IPS-18c (cell line): Measurements from ENCODE around the gene NXPE1.

Experiments
- H3K4me3 ChIP-seq: 2 replicates; pipeline ENCODE4 v1.7.0; 2013; ENCODE audit warnings: low read depth, mild to moderate bottlenecking, low read length, moderate library complexity; ENCODE audit not compliant: insufficient read depth
- H3K9me3 ChIP-seq: one replicate; pipeline ENCODE4 v1.6.1; 2013; ENCODE audit warnings: mild to moderate bottlenecking, low read length, moderate library complexity; ENCODE audit not compliant: control insufficient read depth, insufficient read depth

The NXPE1 gene

DNA sequence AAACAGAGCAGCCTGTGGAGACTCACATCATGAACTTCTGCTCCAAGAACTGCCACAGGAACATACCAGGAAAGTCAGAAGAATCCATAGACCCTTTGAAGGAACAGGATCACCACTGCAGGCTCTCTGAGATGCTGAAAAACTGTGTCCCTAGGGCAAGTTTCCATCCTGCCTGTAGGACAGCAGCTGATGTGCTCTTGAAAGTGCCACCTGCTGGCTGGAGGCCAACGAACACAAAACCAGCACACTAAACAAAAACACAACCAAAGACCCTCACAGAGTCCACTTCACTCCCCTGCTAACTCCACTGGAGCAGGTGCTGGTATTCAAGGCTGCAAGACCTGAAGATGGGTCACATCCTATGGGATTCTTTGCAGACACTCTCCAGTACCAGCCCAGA, 12.0 kb upstream of the NXPE1 start:
- Histone ChIP-seq H3K4me3 (no peak overlapping the region), H3K9me3 (no peaks in the 10 kb centered on the region)

DNA sequence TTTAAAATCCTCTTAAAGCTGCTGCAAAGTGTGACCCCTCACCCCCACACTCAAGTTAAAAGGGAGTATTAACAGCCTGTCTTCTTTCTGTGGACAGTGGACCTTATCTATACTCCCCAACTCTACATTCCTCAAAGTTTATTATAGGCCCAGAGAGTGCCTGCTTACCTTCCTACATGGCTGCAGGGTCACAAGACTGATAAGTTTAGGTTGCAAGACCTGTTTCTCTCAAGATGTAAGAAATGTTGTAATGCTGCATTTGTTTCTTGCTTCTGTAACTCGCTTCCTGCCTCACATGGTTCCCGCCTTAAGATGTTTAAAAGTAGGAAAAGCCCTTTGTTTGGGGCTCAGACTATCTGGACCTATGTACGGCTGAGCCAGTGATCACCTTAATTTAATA, 10.1 kb upstream of the NXPE1 start:
- Histone ChIP-seq H3K9me3 (no peaks in the 10 kb centered on the region), H3K4me3 (no peak overlapping the region)

DNA sequence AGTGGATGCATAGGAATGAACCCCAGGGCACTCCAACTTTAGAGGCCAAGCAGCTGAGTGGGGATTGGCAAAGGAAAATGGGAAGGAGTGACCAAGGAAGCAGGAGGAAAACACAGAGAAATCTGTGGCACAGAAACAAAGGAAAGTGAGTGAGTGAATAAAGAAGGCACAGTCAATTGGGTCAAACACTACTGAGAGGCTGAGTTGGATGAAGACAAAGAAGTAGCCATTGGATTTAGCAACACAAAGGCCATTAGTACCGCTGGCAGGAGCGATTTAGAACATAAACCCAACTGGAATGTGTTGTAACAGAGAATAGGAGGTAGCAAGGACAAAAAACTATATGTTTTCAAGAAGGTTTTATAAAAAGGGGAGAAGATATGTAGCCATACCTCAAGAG, 6.6 kb upstream of the NXPE1 start:
- Histone ChIP-seq H3K9me3 (no peaks in the 10 kb centered on the region), H3K4me3 (no peak overlapping the region)

DNA sequence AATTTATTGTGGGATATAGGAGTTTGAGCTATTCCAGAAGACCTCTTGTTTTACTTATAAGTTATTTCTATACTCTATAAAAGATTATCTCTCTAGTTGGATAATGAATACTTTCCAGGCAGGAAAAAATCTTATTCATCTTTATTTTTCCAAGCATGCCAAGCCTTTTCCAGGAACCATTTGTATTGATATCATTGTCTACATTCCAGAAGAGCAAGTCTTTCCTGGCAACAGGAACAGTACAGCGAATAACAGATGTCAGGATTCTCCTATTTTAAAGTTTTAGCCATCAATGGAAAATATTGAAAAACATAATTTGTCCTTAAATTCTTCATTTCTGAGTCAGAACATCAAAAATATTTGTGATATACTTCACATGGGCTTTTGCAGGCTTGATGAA, 5.2 kb upstream of the NXPE1 start:
- Histone ChIP-seq H3K9me3 (no peaks in the 10 kb centered on the region), H3K4me3 (no peak overlapping the region)

DNA sequence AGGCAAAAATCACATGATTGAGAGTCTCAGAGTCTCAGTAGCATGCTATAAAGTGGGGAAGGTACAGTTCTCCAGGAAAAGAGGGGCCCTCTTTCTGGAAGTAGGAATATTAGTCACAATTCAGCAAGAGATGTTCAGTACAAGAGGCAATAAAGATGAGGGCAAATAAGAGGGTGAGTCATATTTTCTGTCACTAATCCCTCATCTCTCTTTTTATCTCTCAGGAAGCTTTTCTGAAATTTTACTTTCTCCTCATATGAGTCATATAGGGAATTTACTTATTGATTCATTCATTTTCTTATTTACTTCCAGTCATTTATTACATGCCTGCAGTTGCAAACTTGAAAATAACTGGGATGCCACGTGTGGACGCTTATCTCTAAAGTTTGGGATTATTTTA, 3.4 kb upstream of the NXPE1 start:
- Histone ChIP-seq H3K4me3 (no peak overlapping the region), H3K9me3 (no peaks in the 10 kb centered on the region)

DNA sequence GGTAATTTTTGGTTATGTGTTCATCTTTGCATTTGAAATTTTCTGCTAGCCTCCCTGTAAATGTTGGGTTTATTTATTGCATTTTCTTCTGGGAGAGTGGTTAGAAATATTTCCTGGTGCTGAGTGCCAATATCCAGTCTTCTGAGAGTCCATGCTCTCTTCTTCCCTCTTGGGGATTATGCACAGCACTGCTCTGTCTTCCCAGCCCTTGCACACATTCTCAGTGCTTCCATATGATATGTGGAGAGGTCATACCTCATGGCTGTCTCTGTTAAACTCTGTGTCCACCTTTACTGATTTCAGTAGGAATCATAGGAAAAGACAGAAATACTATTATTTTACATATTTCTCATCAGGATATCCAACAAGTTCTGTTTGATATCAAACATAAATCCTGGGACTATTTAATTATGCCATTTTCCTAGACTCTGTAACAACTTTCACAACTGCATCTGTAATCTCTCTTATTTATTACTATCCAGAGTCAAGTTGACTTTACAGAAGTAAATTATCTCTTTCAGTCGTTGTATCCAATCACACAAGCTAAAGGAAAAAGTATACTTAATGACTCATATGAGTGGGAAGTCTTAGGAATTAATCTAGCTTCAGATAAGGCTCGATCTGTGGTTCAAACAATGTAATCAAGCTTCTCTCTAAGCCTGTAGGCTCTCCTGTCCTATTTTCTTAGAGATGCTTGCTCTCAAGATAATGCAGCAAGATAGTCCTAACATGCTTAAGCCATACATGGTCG, 2.7 kb upstream of the NXPE1 start:
- Histone ChIP-seq H3K4me3 (no peak overlapping the region), H3K9me3 (no peaks in the 10 kb centered on the region)

DNA sequence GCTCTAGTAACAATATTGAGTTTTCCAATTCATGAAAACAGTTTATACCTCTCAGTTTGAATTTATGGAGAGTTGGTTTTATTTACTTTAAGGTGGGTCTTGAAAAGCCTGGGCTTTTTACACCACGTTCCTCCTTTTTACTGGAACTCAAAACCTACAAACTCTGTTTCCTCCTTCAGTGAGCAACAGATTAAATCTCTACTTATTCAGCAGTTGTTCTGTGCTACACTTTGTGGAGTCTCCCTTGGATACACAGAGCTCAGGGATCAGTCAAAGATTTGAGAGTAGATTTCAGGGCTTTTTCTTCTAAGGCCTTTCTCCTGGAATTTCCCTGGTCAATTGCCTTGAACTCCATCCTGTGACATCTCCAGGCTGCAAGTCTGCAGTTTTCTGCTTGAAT, 3.5 kb downstream of the NXPE1 start:
- H3K9me3 ChIP-seq: no peaks in the 10 kb centered on the region
- H3K4me3 ChIP-seq: no peak overlapping the region

DNA sequence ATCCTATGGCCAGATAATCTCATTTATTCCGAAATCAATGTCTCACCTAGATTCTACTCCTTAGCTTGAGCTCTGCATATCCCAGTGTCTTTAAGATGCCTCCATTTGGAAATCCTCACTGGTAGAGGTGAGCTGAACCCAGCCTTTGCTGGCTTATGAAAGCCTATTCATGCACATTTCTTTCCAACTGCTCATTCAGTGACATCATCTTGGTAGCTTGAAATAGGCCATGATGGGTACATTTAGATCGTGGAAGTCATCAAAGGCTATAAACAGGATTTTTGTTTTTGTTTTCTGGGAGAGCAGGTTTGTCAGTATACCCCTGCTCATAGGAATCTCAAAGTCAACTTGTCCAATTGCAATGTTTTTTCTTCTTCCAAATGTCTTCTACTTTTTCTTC, 6.0 kb downstream of the NXPE1 start:
- no peak overlapping the region for H3K4me3 ChIP-seq
- no peaks in the 10 kb centered on the region for H3K9me3 ChIP-seq

DNA sequence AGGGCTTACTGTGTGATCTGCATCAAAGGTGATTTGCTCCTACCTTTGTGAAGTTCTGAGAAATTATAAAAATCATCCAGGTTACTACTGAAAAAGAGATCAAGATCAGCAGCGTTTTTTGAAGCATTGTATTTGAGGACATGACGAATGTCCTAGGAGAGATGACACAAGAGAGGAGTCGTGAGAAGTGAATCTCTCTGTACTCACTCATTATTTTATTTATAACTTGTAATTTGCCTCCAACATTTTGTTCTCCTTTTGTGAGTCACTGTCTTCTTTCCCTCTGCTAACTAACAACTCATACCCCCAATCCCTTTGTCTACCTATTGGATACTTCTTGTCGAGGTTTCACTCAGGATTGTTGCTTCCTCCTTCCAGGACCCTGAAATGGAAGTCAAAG, 8.6 kb downstream of the NXPE1 start:
- no peak overlapping the region for H3K4me3 ChIP-seq

DNA sequence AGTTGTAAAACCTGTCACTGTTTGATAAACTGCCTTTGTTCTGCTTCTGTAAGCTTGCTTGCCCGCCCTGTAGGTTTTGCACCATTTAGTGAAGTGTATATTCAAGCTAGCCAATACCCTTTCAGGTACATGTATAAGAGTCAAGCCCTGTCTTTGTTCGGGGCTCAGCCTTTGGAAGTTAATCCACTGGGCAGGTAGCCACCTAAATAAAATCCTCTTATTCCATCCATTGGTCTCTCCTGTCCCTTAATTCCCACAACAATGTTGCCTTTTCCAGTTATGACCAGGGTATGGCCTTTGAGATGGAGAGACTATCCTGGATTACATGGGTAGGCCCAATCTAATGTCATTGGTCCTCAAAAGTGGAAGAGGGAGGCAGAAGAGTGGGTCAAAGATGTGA, 34.0 kb downstream of the NXPE1 start:
- Histone ChIP-seq H3K4me3 (no peak overlapping the region), H3K9me3 (peaks cover 3% of the 10 kb centered on the region)

More for the DNA sequence above, 8.6 kb downstream of the NXPE1 start:
- H3K9me3 ChIP-seq: no peaks in the 10 kb centered on the region

DNA sequence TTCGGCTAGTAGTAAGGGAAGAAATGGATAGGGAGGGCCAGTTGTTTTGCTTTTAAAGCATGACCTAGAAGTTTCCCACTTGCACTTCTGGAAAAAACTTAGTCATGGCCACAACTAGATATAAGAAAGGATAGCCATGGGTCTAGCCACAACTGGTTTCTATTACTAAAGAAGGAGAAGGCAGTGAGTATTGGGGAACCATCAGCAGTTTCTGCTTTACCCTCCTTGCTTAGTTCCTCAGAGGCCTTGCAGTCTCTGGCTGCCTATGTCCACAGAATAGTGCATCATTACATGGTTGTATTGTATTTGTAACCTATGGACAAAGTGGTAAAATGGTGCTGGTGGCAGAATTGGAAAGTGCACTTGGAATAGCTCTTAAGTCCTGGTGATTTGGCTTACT, 35.6 kb downstream of the NXPE1 start:
- Histone ChIP-seq H3K9me3 (peaks cover 3% of the 10 kb centered on the region), H3K4me3 (no peak overlapping the region)

DNA sequence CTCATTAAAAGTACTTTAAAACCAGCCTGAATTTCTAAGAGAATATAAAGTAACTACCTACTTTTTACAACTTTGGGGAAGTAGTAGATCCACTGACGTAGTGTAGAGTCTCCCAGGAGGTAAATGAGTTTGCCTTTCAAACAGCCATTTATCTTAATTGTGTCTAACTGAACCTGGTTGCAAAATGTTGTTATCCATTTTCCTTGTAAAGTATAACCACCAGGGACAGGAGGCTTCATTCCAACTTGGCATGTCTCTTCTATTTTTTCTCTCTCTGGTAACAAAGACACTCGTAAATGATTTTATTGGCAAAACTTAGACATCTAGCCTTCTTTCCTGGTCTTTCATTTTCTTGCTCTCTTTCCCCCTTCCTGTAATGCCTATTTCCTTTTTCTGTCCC, 36.9 kb downstream of the NXPE1 start:
- Histone ChIP-seq H3K4me3 (no peak overlapping the region), H3K9me3 (peaks cover 3% of the 10 kb centered on the region)

DNA sequence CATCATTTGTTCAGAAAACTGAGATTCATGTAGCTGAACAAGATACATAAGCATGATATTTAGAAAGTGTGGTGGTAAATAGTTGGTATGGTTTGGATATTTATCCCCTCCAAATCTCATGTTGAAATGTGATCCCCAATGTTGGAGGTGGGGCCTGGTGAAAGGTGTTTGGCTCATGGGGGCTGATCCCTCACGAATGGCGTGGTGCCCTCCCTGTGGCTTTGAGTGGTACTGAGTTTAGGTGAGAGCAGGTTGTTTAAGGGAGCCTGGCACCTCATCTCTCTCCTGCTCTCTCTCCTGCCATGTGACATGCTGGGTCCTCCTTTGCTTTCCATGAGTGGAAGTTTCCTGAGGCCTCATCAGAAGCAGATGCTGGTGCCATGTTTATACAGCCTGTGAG, 48.1 kb downstream of the NXPE1 start:
- H3K9me3 ChIP-seq: no peaks in the 10 kb centered on the region
- no peak overlapping the region for H3K4me3 ChIP-seq

DNA sequence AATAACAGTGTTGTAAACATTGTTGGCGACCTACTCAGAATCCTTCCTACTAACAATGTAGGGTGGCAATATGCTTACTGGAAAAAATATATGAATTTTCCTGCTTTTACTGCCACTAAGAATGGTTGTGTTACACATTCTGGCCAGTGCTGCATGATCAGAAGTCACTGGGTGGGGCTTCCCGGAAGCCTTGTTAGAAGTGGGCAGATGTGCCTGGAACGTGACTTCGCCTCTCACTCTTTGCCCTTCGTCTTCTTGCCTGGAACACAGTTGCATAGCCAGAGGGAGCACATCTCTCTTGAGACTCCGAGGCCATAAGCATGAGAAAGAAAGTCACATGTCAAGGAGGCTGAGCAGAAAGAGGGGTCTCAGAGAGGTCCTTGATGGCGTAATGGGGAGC, 48.6 kb downstream of the NXPE1 start:
- Histone ChIP-seq H3K4me3 (no peak overlapping the region), H3K9me3 (no peaks in the 10 kb centered on the region)

DNA sequence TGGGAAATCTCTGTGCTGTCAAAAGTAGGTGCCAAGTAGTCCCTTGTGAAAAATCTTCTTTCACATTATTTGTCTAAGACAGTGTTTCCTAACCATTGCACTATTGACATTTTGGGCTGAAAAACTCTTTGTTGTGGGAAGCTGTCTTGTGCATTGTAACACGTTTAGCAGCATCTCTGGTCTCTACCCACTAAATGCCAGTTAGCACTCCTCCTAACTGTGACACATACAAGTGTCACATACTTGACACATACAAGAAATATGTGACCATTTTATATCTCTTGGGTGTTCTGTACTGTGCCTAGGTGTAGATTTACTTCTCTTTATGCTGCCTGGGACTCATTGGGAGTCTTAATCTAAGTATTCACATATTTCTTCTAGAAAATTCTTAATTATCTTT, 57.8 kb downstream of the NXPE1 start:
- no peak overlapping the region for H3K4me3 ChIP-seq
- H3K9me3 ChIP-seq: no peaks in the 10 kb centered on the region

DNA sequence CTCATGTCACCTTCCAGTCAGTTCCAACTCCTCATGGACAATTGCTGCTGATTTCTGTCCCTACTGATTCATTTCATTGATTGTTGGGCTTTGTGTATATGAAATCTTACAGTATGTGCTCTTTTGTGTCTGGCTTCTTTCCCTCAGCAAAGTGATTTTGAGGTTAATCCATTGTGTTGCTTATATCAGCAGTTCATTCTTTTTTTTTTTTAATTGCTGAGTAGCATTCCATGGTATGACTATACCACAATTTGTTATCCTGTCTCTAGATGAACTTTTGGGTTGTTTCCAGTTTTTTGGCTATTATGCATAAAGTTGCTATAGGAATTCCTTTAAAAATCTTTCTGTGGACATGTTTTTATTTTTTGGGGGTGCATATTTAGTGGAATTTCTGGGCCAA, 59.9 kb downstream of the NXPE1 start:
- Histone ChIP-seq H3K9me3 (no peaks in the 10 kb centered on the region), H3K4me3 (no peak overlapping the region)

DNA sequence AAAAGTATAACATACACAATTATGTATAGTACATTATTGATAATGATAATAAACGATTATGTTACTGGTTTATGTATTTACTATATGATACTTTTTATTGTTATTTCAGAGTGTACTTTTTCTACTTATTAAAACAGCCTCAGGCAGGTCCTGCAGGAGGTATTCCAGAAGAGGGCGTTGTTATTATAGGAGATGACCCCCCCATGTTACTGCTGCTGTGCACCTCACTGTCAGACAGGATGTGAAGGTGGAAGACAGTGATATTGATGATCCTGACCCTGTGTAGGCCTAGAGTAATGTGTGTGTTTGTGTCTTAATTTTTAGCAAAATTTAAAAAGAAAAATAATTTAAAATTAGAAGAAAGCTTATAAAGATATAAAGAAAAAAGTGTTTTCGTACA, 62.8 kb downstream of the NXPE1 start:
- Histone ChIP-seq H3K4me3 (no peak overlapping the region), H3K9me3 (no peaks in the 10 kb centered on the region)

DNA sequence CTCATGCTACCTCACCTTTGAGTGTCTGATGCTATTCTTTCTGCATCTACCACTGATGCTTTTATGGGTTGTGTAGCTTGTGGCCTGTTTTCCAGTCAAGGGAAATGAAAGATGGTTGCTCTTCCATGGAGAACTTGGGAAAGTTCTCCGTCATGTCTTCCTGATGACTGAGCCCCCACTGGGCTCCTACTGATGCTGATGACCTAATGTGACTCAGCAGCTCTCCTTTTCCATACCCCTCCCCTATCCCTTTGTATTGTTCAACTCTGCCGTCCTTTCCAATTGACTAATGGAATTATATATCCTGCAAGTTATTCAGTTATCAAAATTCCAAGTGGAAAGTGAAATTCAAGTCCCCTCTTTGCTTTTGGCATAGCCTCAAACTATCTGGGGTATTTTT, 75.8 kb downstream of the NXPE1 start:
- Histone ChIP-seq H3K9me3 (no peaks in the 10 kb centered on the region), H3K4me3 (no peak overlapping the region)

DNA sequence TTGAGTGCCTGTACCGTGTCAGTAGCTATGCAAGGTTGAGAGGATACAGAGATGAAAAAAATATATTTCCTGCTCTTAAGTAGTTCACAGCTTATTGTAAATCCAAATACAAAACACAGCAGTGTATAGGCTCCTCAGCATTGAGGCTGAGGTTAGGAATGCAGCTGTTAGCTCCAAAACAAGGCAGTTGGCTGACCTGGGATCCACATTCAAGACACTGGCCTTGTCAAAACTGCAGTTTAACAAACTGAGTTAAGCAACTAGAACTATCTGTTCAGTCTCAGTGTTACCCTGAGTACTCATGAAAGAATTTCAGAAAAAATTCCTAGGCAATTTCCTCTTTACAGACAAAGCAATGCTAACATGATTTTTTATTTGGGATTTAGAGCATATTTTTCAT, 77.6 kb downstream of the NXPE1 start:
- Histone ChIP-seq H3K4me3 (no peak overlapping the region), H3K9me3 (no peaks in the 10 kb centered on the region)
